Uterine smooth muscle cell (primary cell): ENCODE data around the gene PLSCR1. TPM values are rescaled to one million over a fixed set of nuclear protein-coding genes. Genes with fewer than 3 reads are reported as not detected.

Experiments used
- total RNA-seq: library from RNA; depleted of rRNA; stranded (reverse); fragments of >200 nt; gene quantifications from 2 replicates; pipeline ENCODE4 v1.2.3, GENCODE V29; 2014

Gene PLSCR1, protein sequence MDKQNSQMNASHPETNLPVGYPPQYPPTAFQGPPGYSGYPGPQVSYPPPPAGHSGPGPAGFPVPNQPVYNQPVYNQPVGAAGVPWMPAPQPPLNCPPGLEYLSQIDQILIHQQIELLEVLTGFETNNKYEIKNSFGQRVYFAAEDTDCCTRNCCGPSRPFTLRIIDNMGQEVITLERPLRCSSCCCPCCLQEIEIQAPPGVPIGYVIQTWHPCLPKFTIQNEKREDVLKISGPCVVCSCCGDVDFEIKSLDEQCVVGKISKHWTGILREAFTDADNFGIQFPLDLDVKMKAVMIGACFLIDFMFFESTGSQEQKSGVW
- total RNA-seq, result 33.4 and 43.5 TPM in 2 replicates

DNA sequence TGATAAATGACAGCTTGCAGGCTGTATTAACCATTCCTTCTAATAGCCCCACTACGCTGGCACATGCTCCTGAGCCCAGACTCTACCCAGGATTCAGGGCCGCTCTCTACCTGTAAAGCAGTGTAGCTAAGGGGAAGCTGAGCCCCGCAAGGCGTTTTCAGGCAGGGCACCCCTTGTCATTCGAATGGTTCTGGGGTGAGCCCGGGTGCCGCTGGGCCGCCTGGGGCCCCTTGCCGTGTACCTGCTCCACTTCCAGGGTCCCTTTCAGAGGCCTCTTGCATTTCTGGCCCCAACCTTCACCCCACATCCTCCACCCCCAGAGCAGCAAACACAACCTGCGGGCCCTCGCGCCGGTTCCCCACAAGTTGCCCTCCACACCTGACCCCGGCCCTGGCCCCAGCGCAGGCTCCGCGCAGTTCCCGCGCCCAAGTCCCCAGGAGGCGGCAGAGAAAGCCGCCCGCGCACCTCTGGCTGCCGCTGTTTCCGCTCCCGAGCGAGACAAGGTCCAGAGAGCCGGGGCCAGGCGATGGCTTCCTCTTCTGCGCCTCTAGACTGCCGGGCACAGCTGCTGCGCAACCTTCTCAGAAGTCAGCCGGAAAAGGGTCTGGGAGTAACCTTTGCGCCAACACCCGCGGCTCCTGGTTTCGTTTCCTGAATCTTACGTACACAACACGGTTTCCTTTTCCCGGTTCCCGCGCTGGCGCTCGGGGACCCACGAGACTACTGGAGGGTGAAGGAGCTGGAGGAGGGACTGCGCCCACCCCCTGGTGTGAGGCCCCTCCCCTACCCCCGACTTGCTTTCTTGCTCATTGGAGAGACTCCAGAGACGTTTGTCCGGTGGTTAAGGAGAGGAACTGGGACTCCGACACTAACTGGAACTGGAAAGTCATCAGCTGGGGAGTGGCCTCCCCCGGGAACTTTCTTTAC is at the start of gene PLSCR1:
TSS of gene PLSCR1 (minus strand) at position 606 of the 927 bp plus-strand sequence. CDS start 8,055 bp downstream, outside the sequence.

DNA sequence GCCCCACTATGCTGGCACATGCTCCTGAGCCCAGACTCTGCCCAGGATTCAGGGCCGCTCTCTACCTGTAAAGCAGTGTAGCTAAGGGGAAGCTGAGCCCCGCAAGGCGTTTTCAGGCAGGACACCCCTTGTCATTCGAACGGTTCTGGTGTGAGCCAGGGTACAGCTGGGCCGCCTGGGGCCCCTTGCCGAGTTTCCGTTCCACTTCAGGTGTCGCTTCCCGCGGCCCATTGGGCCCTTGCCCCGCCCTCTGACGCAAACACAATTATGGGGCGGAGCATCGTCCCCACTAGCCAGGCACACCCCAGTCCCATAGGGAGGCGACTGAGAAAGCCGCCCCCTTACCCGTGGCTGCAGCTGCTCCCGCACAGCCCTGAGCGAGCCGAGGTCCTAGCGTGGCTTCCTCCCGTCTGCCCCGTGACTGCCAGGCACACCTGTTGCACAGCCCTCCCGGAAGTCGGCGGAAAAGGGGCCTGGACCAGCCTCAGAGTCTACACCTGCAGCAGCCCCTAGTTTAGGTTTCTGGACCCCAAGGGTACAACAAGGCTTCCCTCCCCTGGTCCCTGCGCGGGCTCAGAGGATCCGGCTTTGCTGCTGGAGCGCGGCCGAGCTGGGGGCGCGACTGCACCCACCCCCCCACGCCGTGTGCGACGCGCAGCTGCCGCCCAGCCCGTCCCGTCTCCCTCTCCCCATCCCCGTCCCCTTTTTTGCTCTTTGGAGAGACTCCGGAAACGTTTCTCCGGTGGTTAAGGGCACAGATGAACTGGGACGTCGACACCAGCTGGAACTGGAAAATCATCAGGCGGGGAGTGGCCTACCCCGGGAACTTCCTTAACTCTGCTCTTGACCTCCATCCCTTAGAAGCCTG is 75.0 kb downstream of the PLSCR1 start, which contains the start of gene PLSCR2:
TSS of gene PLSCR2 (minus strand) at position 412 of the 868 bp plus-strand sequence. CDS start 9,657 bp downstream, outside the sequence.

Other genes with a start within 250 kb of the PLSCR1 start
- not detected in 2 replicates for gene PLSCR2, start 75.0 kb downstream of the PLSCR1 start, total RNA-seq
- gene PLSCR5, start 60.7 kb upstream of the PLSCR1 start, total RNA-seq, result not detected in 2 replicates